H1 (cell line): Measurements from ENCODE around the gene JMJD1C. TPM values are rescaled to one million over a fixed set of nuclear protein-coding genes. Genes with fewer than 3 reads are reported as not detected.

Experiments
- microRNA counts: library from miRNA; unstranded; fragments of <30 nt; microRNA quantifications from one replicate; lab custom pipeline; 2015
- microRNA-seq, 2 experiments: library from miRNA; unstranded; fragments of <30 nt; microRNA quantifications; one replicate each; pipeline versions ENCODE4 to v1.2.0, GENCODE V29; 2016 to 2020; ENCODE audit warnings: borderline microRNAs expressed in 2 of 2, borderline number of aligned reads in 2 of 2, borderline replicate concordance in 1 of 2
- polyA plus RNA-seq, 7 experiments: library from polyadenylated mRNA; depleted of rRNA in 3 of 7; stranded (reverse) in 5 of 7; unstranded in 2 of 7; fragments of >200 nt in 5 of 7; fragments of 200-250 nt in 2 of 7; gene quantifications; 1 replicate in 5 of 7; 2 replicates in 1 of 7; 4 replicates in 1 of 7; pipeline versions ENCODE4 v1.2.1 to v1.2.3, GENCODE V29; 2011 to 2013; ENCODE audit warnings: missing spikeins in 2 of 7, mixed read lengths in 2 of 7
- small RNA-seq: library from polyadenylated mRNA; stranded (forward); fragments of <200 nt; extraction: miRNeasy Mini kit (QIAGEN cat#:217004); gene quantifications from one replicate; pipeline ENCODE3, GENCODE V24; 2013; ENCODE audit not compliant: insufficient read depth
- total RNA-seq: library from RNA; stranded (reverse); fragmentation: NEBNext Ultra II Directional; extraction: Animal tissue kit (Norgen Biotek cat#: 25700); gene quantifications from 2 replicates; pipeline ENCODE4 v1.2.1, GENCODE V29; 2021

JMJD1C gene
- total and polyA plus RNA-seq, 2 of the 8 experiments (the other 6 are each of a cell fraction or from before 2014, with no cell fraction given) = 54.5 to 210 TPM

MicroRNA genes within 50 kb of the gene (microRNA counts, 767-probe panel; counts per million panel counts)
- 879 counts per million, percentile 95 among the panel's probes with 10 or more counts for microRNA hsa-miR-1296 (lab: Ali Mortazavi, UCI)

Small RNA genes lying within 50 kb of the gene (microRNA-seq; reads per million reads assigned to microRNA genes)
- 81.6 to 174 reads per million in 2 experiments for gene MIR1296

Small RNA genes lying within 50 kb of the gene (small RNA-seq; reads per million reads assigned to genes)
- gene AC022022.1 (not detected), gene MIR1296 (167 reads per million, percentile 98 among the genes with 10 or more reads in this experiment)

Other genes starting within 250 kb of the JMJD1C start
- 31.5 and 32.6 TPM in 2 replicates for gene REEP3, start 55.4 kb upstream of the JMJD1C start, total RNA-seq
- 5.1 and 5.8 TPM in 2 replicates for gene REEP3, start 55.4 kb upstream of the JMJD1C start, polyA plus RNA-seq (2011; rRNA removed)